H9 (cell line): ENCODE results near the gene TSPAN18. TPM values are rescaled to one million over a fixed set of nuclear protein-coding genes. Genes with fewer than 3 reads are reported as not detected.

Source experiments
- DNase-seq: peaks from one replicate; pipeline ENCODE4 v3.0.0-alpha.2; 2017
- H2AFZ ChIP-seq: one replicate; pipeline ENCODE4 v1.6.1; 2013; ENCODE audit warnings: mild to moderate bottlenecking, low read length, control low read depth, moderate library complexity
- H2AK5ac ChIP-seq: 2 replicates; pipeline ENCODE4 v1.6.1; 2013; ENCODE audit warnings: low read length, control low read depth, mixed read lengths; ENCODE audit not compliant: insufficient read length
- H2BK120ac ChIP-seq: one replicate; pipeline ENCODE4 v1.6.1; 2013; ENCODE audit warnings: low read depth, mild to moderate bottlenecking, low read length, control low read depth, inconsistent platforms; ENCODE audit not compliant: poor library complexity, severe bottlenecking
- H2BK12ac ChIP-seq: 2 replicates; pipeline ENCODE4 v1.6.1; 2013; ENCODE audit warnings: low read length, control low read depth, mixed read lengths, low read depth; ENCODE audit not compliant: insufficient read length
- H2BK15ac ChIP-seq: 2 replicates; pipeline ENCODE4 v1.6.1; 2013; ENCODE audit warnings: low read depth, low read length, control low read depth
- H2BK20ac ChIP-seq: one replicate; pipeline ENCODE4 v1.6.1; 2013; ENCODE audit warnings: low read depth, mild to moderate bottlenecking, low read length, control low read depth, inconsistent platforms; ENCODE audit not compliant: poor library complexity, severe bottlenecking
- H2BK5ac ChIP-seq: 2 replicates; pipeline ENCODE4 v1.6.1; 2013; ENCODE audit warnings: low read length, control low read depth, mixed read lengths; ENCODE audit not compliant: insufficient read length
- H3K14ac ChIP-seq: 2 replicates; pipeline ENCODE4 v1.6.1; 2013; ENCODE audit warnings: low read length, control low read depth; ENCODE audit not compliant: insufficient read depth
- H3K18ac ChIP-seq: 2 replicates; pipeline ENCODE4 v1.6.1; 2013; ENCODE audit warnings: low read depth, mild to moderate bottlenecking, mixed read lengths, low read length, control low read depth; ENCODE audit not compliant: insufficient read length
- H3K23ac ChIP-seq: 2 replicates; pipeline ENCODE4 v1.6.1; 2013; ENCODE audit warnings: low read length, control low read depth, mixed read lengths, low read depth; ENCODE audit not compliant: insufficient read length
- H3K23me2 ChIP-seq: 2 replicates; pipeline ENCODE4 v1.6.1; 2013; ENCODE audit warnings: low read depth, mild to moderate bottlenecking, mixed read lengths, low read length, control low read depth; ENCODE audit not compliant: insufficient read length, poor library complexity, severe bottlenecking
- H3K27ac ChIP-seq: 2 replicates; pipeline ENCODE4 v1.5.1; 2013; ENCODE audit warnings: low read length, control low read depth, mixed read lengths, low read depth; ENCODE audit not compliant: insufficient read length
- H3K27me3 ChIP-seq: 2 replicates; pipeline ENCODE4 v1.6.1; 2013; ENCODE audit warnings: low read length, control low read depth, inconsistent platforms; ENCODE audit not compliant: insufficient read depth
- H3K4ac ChIP-seq: 2 replicates; pipeline ENCODE4 v1.6.1; 2013; ENCODE audit warnings: low read depth, mild to moderate bottlenecking, control low read depth, inconsistent platforms, low read length, moderate library complexity
- H3K4me1 ChIP-seq: 2 replicates; pipeline ENCODE4 v1.6.1; 2013; ENCODE audit warnings: low read length, control low read depth, inconsistent platforms; ENCODE audit not compliant: insufficient read depth
- H3K4me2 ChIP-seq: 2 replicates; pipeline ENCODE4 v1.6.1; 2013; ENCODE audit warnings: low read length, control low read depth, mixed read lengths; ENCODE audit not compliant: insufficient read length, insufficient read depth
- H3K56ac ChIP-seq: 2 replicates; pipeline ENCODE4 v1.6.1; 2013; ENCODE audit warnings: low read depth, mild to moderate bottlenecking, mixed read lengths, low read length, control low read depth; ENCODE audit not compliant: insufficient read length
- H3K79me1 ChIP-seq: 2 replicates; pipeline ENCODE4 v1.6.1; 2013; ENCODE audit warnings: low read depth, mild to moderate bottlenecking, moderate library complexity, low read length, control low read depth, inconsistent platforms; ENCODE audit not compliant: insufficient read depth, poor library complexity, severe bottlenecking
- H3K79me2 ChIP-seq: 2 replicates; pipeline ENCODE4 v1.6.1; 2013; ENCODE audit warnings: low read length, control low read depth, inconsistent platforms; ENCODE audit not compliant: insufficient read depth
- H3K9ac ChIP-seq: 2 replicates; pipeline ENCODE4 v1.6.1; 2013; ENCODE audit warnings: low read length, control low read depth, mixed read lengths; ENCODE audit not compliant: insufficient read length; ENCODE audit errors: extremely low read depth
- H3K9me3 ChIP-seq: one replicate; pipeline ENCODE4 v1.6.1; 2013; ENCODE audit warnings: low read depth, low read length, inconsistent platforms; ENCODE audit not compliant: control insufficient read depth
- H3T11ph ChIP-seq: one replicate; pipeline ENCODE4 v1.6.1; 2013; ENCODE audit warnings: mild to moderate bottlenecking, low read length, control low read depth, inconsistent platforms
- H4K20me1 ChIP-seq: one replicate; pipeline ENCODE4 v1.6.1; 2013; ENCODE audit not compliant: control insufficient read depth, insufficient read length, insufficient read depth
- H4K5ac ChIP-seq: 2 replicates; pipeline ENCODE4 v1.6.1; 2013; ENCODE audit warnings: low read depth, mild to moderate bottlenecking, mixed read lengths, low read length, control low read depth; ENCODE audit not compliant: insufficient read length
- H4K8ac ChIP-seq: replicated peaks from 2 replicates; pipeline ENCODE4 v1.6.1; 2013; ENCODE audit warnings: low read length, control low read depth, mixed read lengths, low read depth; ENCODE audit not compliant: insufficient read length
- H4K91ac ChIP-seq: 2 replicates; pipeline ENCODE4 v1.6.1; 2013; ENCODE audit warnings: low read depth, mild to moderate bottlenecking, moderate library complexity, mixed read lengths, low read length, control low read depth; ENCODE audit not compliant: insufficient read length
- H3K27ac Mint-ChIP-seq, 3 experiments: 2 replicates in 2 of 3; 3 replicates in 1 of 3; pipeline ENCODE4 v1.8.0; 2020 to 2021; ENCODE audit warnings: mixed read lengths in 3 of 3, mild to moderate bottlenecking in 1 of 3, moderate library complexity in 1 of 3
- H3K27me3 Mint-ChIP-seq: 2 replicates; pipeline ENCODE4 v1.8.0; 2021; ENCODE audit warnings: low read depth, mild to moderate bottlenecking, moderate library complexity, mixed read lengths
- H3K36me3 Mint-ChIP-seq, 3 experiments: 2 replicates in 2 of 3; 3 replicates in 1 of 3; pipeline ENCODE4 v1.8.0; 2020 to 2021; ENCODE audit warnings: low read depth in 3 of 3, mixed read lengths in 3 of 3; ENCODE audit not compliant: insufficient read depth in 1 of 3
- H3K4me1 Mint-ChIP-seq, 2 experiments: 2 replicates each; pipeline ENCODE4 v1.8.0; 2020; ENCODE audit warnings: mixed read lengths in 2 of 2
- H3K4me3 Mint-ChIP-seq, 2 experiments: 2 replicates in 1 of 2; 3 replicates in 1 of 2; pipeline ENCODE4 v1.8.0; 2020 to 2021; ENCODE audit warnings: mild to moderate bottlenecking in 2 of 2, mixed read lengths in 2 of 2, moderate library complexity in 1 of 2
- H3K9me3 Mint-ChIP-seq, 2 experiments: 2 replicates in 1 of 2; 3 replicates in 1 of 2; pipeline ENCODE4 v1.8.0; 2020; ENCODE audit warnings: mild to moderate bottlenecking in 2 of 2, mixed read lengths in 2 of 2, moderate library complexity in 1 of 2
- WGBS: extraction: QIAGEN DNeasy Blood & Tissue Kit; methylation state at CpG from one replicate; pipeline ENCODE4 v1.1.7; 2013; ENCODE audit warnings: missing lambda C conversion rate, low lambda C conversion rate, mixed read lengths; ENCODE audit not compliant: insufficient read length; ENCODE audit errors: extremely low coverage; 5-methylcytosine and 5-hydroxymethylcytosine counted together
- total RNA-seq: library from RNA; stranded (reverse); gene quantifications from 2 replicates; pipeline ENCODE4 v1.2.1, GENCODE V29; 2021
- TF ChIP-seq, protein P1 (sequence below): fragments of 200-600 bp; sonication (generic); conservative IDR thresholded peaks from 3 replicates; pipeline ENCODE4 v1.8.0; 2021; ENCODE audit warnings: antibody characterized with exemption, mild to moderate bottlenecking

TSPAN18 gene
- total RNA-seq, 1 experiment from 2014 or later = 25.3 TPM

DNA sequence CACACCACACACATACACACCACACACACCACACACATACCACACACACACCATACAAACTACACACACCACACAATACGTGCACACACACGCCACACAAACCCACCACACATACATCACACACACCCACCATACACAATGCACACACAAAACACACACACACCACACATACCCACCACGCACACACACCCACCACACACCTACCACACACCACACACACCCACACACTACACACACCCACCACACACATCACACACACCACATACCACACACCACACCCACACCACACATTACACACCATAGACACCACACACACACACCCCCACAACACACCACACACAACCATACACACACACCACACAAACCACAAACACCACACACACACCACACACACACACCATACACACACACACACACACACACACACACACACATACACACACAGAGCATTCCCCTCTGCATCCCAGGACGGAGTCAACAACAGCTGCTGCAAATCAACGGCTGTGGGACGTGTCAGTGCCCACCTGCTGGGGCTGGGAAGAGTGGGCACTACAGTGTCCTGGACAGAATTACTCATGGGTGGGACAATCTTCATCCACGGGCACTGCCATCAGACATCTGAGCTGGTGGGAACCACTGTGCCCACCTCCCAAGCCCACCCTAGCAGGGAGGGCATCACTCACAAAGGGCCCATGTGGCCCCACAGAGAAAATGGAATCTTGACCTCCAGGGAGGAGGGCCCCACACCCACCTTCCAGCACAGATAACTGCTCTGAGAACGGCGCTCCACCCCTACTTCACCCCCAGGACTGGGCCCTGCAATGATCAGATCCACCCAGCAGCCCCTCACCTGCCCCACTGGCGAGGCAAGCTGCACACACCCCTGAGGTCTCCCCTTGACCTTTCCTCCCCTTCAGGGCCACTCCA lies 215.5 kb downstream of the TSPAN18 start:
- WGBS = 100% methylated on average over 3 of the region's 10 CpGs
- Histone ChIP-seq H3K4me1 (peaks cover 2% of the 10 kb centered on the region; the same call in 1 of the 2 replicates), H3T11ph (no peak overlapping the region), H3K4ac (no peak overlapping the region), H2BK20ac (no peak overlapping the region), H4K91ac (no peak overlapping the region), H3K23me2 (no peaks in the 10 kb centered on the region), H2BK120ac (no peak overlapping the region), H3K4me2 (no peak overlapping the region), H3K14ac (no peak overlapping the region), H2AFZ (no peak overlapping the region), H4K5ac (no peak overlapping the region), H3K9ac (no peak overlapping the region), H3K27ac (no peak overlapping the region), H3K18ac (no peak overlapping the region), H2BK12ac (no peak overlapping the region), H4K8ac (peak overlapping the region; percentile 7), H3K79me1 (no peaks in the 10 kb centered on the region), H3K79me2 (no peaks in the 10 kb centered on the region), H3K23ac (no peak overlapping the region), H2BK5ac (no peak overlapping the region), H3K56ac (no peak overlapping the region), H3K27me3 (no peaks in the 10 kb centered on the region), H2AK5ac (no peak overlapping the region), H3K9me3 (no peaks in the 10 kb centered on the region), H4K20me1 (no peaks in the 10 kb centered on the region), H2BK15ac (no peak overlapping the region)
- H3K4me3 Mint-ChIP-seq = 0 out of 5 replicates have a peak overlapping the region, but pooled peaks of 1 of the 2 experiments have one; percentile 45
- no peaks in the 10 kb centered on the region; the same call in 1 of the 2 replicates for H3K27me3 Mint-ChIP-seq
- no peak for DNase-seq
- H3K36me3 Mint-ChIP-seq = peaks cover 2 to 31% (median 31%) of the 10 kb centered on the region in 3 experiments; a peak in 6 of 7 replicates
- peaks cover 0 to 3% of the 10 kb centered on the region in 2 experiments; a peak in 2 of 5 replicates for H3K9me3 Mint-ChIP-seq
- peaks cover 44 to 81% of the 10 kb centered on the region in 2 experiments for H3K4me1 Mint-ChIP-seq
- peak overlapping the region in 2 of 3 experiments; percentile 62 to 96; a peak in 5 of 7 replicates for H3K27ac Mint-ChIP-seq
- TF ChIP-seq, protein P1, sequence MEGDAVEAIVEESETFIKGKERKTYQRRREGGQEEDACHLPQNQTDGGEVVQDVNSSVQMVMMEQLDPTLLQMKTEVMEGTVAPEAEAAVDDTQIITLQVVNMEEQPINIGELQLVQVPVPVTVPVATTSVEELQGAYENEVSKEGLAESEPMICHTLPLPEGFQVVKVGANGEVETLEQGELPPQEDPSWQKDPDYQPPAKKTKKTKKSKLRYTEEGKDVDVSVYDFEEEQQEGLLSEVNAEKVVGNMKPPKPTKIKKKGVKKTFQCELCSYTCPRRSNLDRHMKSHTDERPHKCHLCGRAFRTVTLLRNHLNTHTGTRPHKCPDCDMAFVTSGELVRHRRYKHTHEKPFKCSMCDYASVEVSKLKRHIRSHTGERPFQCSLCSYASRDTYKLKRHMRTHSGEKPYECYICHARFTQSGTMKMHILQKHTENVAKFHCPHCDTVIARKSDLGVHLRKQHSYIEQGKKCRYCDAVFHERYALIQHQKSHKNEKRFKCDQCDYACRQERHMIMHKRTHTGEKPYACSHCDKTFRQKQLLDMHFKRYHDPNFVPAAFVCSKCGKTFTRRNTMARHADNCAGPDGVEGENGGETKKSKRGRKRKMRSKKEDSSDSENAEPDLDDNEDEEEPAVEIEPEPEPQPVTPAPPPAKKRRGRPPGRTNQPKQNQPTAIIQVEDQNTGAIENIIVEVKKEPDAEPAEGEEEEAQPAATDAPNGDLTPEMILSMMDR = no peak
